ENCODE measurements around the gene TBRG4. TPM values are rescaled to one million over a fixed set of nuclear protein-coding genes. Genes with fewer than 3 reads are reported as not detected.

Gene TBRG4
- polyA plus RNA-seq, 1 donor from 2014 or later, result 52.8 TPM

DNA sequence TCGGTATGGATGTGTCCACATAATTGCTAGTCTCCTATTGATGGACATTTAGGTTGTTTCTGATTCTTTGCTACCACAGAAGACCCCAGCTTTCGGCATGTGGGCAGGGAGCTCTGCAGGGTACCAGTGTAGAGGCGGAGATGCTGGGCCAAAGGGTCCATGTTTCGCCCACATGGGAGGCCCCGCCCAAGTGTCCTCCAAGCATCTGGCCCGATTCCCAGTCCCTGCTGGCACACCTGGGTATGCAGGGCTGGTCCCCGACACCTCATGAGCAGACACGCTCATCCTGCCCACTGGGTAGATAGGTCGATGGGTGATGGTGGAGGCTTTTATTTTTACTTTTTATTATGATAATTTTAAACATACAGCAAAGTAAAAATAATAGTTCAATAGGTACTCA lies 19.4 kb upstream of the TBRG4 start:
- no peak overlapping the region for H2AFZ ChIP-seq (ENCODE audit: low read depth, low read length)
- TF ChIP-seq MXI1 (conservative IDR thresholded peaks at IDR 0.05; ENCODE audit: poor library complexity, severe bottlenecking) (no peak), RAD21 (conservative IDR thresholded peaks at IDR 0.05) (no peak), POLR2AphosphoS5 (IDR thresholded peaks at IDR 0.05) (no peak)
- TF ChIP-seq, protein P1, sequence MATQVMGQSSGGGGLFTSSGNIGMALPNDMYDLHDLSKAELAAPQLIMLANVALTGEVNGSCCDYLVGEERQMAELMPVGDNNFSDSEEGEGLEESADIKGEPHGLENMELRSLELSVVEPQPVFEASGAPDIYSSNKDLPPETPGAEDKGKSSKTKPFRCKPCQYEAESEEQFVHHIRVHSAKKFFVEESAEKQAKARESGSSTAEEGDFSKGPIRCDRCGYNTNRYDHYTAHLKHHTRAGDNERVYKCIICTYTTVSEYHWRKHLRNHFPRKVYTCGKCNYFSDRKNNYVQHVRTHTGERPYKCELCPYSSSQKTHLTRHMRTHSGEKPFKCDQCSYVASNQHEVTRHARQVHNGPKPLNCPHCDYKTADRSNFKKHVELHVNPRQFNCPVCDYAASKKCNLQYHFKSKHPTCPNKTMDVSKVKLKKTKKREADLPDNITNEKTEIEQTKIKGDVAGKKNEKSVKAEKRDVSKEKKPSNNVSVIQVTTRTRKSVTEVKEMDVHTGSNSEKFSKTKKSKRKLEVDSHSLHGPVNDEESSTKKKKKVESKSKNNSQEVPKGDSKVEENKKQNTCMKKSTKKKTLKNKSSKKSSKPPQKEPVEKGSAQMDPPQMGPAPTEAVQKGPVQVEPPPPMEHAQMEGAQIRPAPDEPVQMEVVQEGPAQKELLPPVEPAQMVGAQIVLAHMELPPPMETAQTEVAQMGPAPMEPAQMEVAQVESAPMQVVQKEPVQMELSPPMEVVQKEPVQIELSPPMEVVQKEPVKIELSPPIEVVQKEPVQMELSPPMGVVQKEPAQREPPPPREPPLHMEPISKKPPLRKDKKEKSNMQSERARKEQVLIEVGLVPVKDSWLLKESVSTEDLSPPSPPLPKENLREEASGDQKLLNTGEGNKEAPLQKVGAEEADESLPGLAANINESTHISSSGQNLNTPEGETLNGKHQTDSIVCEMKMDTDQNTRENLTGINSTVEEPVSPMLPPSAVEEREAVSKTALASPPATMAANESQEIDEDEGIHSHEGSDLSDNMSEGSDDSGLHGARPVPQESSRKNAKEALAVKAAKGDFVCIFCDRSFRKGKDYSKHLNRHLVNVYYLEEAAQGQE (IDR thresholded peaks at IDR 0.05; ENCODE audit: borderline replicate concordance), result no peak
- H3K4me3 ChIP-seq (ENCODE audit: low read length), result no peak overlapping the region
- H3F3A ChIP-seq (ENCODE audit: insufficient read depth, low read length, poor library complexity, severe bottlenecking), result no peaks in the 10 kb centered on the region
- no peak overlapping the region for H3K27ac ChIP-seq (ENCODE audit: low read length)
- H3K27me3 ChIP-seq (ENCODE audit: insufficient read depth, low read depth, low read length), result no peaks in the 10 kb centered on the region
- H3K9ac ChIP-seq (ENCODE audit: low read length), result no peak overlapping the region
- H3K9me3 ChIP-seq (ENCODE audit: low read length), result no peaks in the 10 kb centered on the region
- H3K9me2 ChIP-seq (ENCODE audit: insufficient read depth, low read length), result no peaks in the 10 kb centered on the region
- no peak overlapping the region for H3K4me2 ChIP-seq (ENCODE audit: low read length)
- H3K79me2 ChIP-seq (replicated peaks; ENCODE audit: insufficient read depth, low read length), result no peaks in the 10 kb centered on the region
- no peaks in the 10 kb centered on the region for H3K36me3 ChIP-seq (ENCODE audit: insufficient read depth, low read length)
- no peaks in the 10 kb centered on the region for H4K20me1 ChIP-seq (ENCODE audit: insufficient read depth)

DNA sequence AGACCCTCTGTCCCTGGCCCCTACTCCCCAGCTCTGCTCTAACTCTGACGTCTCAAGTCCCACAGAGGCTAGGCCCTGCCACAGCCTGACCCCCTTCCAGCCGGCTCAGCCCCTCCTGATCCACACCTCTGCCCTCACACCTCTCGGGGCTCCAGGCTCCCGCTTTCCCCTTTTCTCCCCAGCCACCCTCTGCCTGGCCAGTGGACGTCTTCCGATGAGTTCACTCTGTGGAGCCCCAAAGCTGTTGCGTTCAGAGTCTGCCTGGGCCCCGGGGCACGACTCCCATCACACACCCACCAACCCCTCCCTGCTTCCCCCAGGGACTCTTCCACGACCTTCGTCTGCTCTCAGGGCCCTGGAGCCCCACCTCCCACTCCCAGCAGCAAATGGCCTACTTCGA lies 18.4 kb upstream of the TBRG4 start:
- Histone ChIP-seq H3F3A (ENCODE audit: insufficient read depth, low read length, poor library complexity, severe bottlenecking) (no peaks in the 10 kb centered on the region), H3K36me3 (ENCODE audit: insufficient read depth, low read length) (no peaks in the 10 kb centered on the region), H4K20me1 (ENCODE audit: insufficient read depth) (no peaks in the 10 kb centered on the region), H2AFZ (ENCODE audit: low read depth, low read length) (no peak overlapping the region), H3K9me3 (ENCODE audit: low read length) (no peaks in the 10 kb centered on the region), H3K79me2 (replicated peaks; ENCODE audit: insufficient read depth, low read length) (no peaks in the 10 kb centered on the region), H3K4me2 (ENCODE audit: low read length) (no peak overlapping the region), H3K9ac (ENCODE audit: low read length) (no peak overlapping the region), H3K4me3 (ENCODE audit: low read length) (no peak overlapping the region), H3K27me3 (ENCODE audit: insufficient read depth, low read depth, low read length) (no peaks in the 10 kb centered on the region), H3K9me2 (ENCODE audit: insufficient read depth, low read length) (no peaks in the 10 kb centered on the region), H3K27ac (ENCODE audit: low read length) (no peak overlapping the region)
- TF ChIP-seq SMC3 (conservative IDR thresholded peaks at IDR 0.05; ENCODE audit: poor library complexity) (no peak), EP300 (conservative IDR thresholded peaks at IDR 0.05; ENCODE audit: poor library complexity, severe bottlenecking) (no peak), RAD21 (conservative IDR thresholded peaks at IDR 0.05) (no peak), MXI1 (conservative IDR thresholded peaks at IDR 0.05; ENCODE audit: poor library complexity, severe bottlenecking) (no peak), POLR2AphosphoS5 (IDR thresholded peaks at IDR 0.05) (no peak), TAF1 (IDR thresholded peaks at IDR 0.05; ENCODE audit: low read depth) (no peak), EZH2 (IDR thresholded peaks at IDR 0.05; ENCODE audit: borderline replicate concordance, insufficient read depth, low read length, poor library complexity, severe bottlenecking) (no peak)
- TF ChIP-seq, protein P2, sequence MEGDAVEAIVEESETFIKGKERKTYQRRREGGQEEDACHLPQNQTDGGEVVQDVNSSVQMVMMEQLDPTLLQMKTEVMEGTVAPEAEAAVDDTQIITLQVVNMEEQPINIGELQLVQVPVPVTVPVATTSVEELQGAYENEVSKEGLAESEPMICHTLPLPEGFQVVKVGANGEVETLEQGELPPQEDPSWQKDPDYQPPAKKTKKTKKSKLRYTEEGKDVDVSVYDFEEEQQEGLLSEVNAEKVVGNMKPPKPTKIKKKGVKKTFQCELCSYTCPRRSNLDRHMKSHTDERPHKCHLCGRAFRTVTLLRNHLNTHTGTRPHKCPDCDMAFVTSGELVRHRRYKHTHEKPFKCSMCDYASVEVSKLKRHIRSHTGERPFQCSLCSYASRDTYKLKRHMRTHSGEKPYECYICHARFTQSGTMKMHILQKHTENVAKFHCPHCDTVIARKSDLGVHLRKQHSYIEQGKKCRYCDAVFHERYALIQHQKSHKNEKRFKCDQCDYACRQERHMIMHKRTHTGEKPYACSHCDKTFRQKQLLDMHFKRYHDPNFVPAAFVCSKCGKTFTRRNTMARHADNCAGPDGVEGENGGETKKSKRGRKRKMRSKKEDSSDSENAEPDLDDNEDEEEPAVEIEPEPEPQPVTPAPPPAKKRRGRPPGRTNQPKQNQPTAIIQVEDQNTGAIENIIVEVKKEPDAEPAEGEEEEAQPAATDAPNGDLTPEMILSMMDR (IDR thresholded peaks at IDR 0.05; ENCODE audit: poor library complexity, severe bottlenecking), result no peak
- TF ChIP-seq, protein P1 (IDR thresholded peaks at IDR 0.05; ENCODE audit: borderline replicate concordance), result no peak
